NOMO-1 treated with DMSO at 0.1 percent for 48 hours (cell line): ENCODE data around the gene NKPD1.

Experiments used
- DNase-seq: peaks from one replicate; lab custom pipeline; 2025; ENCODE audit not compliant: unreplicated experiment; lab: John Stamatoyannopoulos, UW

Gene NKPD1

DNA sequence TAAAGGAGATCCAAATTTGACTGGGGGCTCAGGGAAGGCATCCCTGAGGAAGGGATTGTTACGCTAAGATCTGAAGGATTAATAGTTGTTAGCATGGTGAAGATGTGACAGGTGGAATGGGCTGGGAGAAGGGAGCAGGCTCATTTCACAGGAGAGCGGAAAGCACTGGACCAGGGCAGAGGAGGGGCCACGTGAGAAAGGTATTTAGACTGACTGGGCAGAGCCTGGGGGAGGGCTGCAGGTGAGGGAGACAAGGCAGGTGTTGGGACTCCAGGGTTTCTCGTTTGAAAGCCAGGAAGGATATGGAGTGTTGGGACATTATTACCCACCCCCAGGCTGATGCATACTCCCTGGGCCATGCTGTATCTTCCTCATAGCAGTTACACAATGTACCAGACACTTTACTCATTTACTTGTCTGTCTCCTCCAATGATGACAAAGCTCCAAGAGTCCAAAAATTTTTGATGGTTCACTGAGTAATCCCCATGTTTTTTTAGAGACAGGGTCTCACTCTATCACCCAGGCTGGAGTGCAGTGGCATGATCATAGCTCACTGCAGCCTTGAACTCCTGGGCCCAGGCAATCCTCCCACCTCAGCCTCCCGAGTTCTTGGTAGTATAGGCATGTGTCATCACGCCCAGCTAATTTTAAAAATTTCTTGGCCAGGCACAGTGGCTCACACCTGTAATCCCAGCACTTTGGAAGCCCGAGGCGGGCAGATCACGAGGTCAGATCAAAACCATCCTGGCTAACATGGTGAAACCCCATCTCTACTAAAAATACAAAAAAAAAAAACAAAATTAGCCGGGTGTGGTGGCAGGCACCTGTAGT, 14.9 kb upstream of the NKPD1 start:
- no peak for DNase-seq

DNA sequence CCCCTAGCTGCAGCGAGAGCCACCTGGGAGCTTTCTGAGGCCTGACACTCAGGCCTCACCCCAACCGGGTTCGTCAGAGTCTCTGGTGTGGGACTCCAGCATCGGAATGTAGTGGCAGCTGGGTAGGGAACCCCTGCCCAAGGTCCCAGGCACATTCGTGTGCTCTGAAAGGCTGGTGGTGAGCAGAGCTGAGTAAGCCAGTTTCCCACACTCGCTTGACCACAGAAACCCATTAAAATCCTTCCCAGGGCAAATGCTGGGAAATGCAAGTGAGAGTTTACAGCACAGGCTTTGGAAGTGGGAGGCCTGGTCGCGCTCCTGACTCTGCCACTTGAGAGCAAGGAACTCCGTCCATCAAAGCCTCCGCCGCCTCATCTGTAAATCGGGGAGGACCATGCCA, 13.0 kb upstream of the NKPD1 start:
- DNase-seq: no peak

DNA sequence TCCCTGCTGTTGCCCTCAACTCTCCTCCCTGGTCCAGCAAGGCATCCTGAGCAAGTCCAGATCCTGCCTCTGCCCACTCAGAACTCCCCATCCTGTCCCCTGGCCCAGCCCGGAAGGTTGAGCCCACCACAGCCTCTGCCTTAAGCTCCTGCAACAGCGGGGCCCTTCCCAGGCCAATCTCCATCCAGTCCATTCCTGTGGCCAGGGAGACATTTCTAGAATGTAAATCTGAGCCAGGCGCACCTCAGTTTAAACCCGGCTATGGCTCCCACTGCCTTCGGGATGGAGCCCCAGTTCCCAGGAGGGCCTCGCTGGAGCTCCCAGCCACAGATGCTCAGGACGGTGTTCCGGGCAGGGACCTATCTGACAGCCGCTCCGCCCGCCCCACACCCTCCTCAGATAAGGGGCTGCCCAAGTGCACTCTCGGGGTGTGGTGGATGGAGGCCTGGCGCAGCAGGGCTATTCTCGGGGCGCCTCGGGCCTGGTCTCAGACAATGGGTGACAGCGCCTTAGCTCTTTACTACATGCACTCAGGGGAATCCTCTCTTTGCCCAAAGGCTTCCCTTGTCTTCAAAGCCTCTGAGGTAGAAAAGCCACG, 11.9 kb upstream of the NKPD1 start:
- no peak for DNase-seq

DNA sequence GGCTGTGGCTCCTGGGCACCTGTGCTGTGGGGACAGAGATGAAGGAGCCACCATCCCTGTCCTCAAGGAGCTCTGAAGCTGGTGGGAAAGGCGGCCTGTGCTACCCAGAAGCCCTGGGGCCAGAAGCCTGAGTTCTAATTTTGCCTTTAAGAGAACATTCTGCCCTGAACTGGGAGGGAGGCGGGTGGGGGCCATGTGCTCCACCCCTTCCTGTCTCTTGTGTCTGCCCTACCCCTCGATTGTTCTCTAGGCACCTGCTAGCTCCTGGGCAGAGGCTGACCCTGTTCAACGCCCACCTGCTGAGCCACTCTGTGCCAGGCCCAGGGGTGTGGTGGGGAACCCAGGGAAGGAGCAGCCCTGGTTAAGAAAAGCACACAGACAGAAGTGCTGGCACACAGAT, 11.4 kb upstream of the NKPD1 start:
- DNase-seq: no peak

DNA sequence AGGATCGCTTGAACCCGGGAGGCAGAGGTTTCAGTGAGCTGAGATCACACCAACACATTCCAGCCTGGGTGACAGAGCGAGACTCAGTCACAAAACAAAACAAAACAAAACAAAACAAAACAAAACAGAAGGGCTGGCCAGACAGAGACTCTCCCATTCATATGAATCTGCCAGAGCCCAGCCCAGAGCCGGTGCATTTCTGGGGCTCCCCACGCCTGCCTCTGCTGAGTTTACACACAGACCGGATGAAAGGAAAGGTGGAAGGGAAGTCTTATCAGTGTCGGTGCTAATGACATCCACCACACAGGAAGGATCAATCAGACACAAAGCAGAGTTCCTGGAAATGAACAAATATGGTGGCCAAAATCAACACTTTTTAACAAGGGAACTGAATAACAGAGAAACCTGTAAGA, 10.4 kb upstream of the NKPD1 start:
- no peak for DNase-seq

DNA sequence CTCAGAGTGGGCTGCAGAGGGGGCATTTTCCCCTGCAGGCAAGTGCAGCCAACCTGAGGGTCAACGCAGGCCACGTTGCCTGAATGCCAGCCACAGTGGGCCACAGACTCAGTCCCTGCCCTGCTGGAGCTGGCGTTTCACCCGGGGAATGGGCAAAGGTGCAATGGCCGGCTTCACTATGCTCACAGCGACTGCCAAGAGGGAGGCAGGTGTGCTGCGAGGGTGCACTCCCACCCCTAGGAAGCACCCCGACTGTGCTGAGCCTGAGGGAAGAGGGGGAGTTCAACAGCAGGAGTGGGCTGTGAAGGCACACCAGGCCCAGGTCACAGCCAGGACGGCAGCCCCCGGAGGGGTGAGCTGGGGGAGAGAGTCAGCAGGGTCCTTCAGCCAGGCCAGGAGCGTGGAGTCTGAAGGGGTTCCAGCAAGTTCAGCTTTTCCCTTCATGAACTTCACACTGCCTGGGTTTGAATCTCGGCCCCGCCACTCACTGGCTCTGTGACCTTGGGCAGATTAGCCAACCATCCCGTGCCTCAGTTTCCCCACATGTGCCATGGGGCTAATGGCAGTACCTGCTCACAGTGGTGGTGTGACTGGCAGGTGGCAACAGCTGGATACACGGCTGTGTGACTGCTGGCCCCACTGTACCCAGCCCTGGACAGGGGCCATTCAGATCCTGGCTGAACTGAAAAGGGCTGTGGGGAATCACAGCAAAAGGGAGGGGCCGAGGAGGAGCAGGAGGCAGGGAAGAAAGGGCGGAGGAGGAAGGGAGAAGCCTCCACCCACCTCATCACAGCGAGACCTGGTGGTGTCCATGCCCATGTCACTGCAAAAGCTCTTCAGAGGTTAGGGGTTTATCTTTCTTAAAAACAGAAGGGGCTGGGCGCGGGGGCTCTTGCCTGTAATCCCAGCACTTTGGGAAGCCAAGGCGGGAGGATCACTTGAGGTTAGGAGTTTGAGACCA, 9.6 kb upstream of the NKPD1 start:
- DNase-seq: no peak

DNA sequence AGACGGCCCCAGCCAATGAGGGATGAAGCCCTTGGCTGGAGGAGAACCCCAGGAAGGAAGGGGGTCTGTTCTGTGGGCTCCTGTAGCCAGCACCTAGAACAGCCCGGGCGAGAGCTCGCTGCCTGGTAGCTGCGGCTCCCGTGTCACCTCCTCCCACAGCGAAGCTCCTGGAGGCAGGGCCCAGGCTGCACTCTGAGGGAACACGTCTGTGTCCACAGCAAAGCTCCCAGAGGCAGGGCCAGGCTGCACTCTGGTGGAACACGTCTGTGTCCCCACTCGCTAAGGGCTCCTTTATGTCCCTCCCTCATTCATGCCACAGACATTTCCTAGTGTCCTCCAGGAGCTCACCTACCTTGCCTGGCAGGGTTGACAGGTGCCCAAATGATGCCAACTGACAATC, 8.8 kb upstream of the NKPD1 start:
- no peak for DNase-seq

DNA sequence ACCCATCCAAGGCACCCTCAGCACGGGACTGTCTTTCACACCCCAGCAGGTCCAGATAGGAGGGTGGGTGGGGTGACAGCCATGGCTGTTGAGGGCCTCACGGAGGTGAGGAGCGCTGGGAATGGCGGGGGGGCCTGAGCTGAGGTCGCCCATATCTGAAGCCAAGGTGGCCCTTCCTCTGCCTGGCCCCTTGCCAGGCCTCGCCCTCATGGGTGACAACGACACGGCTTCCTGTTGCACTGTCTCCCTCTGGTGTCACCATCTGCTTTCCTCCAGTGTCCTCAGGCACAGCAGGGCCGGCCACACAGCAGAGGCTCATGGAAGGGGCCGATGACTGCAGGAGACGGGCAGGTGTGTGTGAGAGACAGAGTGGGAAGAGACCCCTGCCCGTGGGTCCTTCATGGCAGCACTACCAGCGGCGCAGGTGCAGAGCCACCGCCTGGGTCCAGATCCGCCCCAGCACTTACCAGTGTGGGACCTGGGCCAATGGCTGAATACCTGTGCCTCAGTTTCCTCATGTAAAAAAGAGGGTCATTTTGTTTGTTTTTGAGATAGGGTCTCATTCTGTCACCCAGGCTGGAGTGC, 8.1 kb upstream of the NKPD1 start:
- DNase-seq: no peak

DNA sequence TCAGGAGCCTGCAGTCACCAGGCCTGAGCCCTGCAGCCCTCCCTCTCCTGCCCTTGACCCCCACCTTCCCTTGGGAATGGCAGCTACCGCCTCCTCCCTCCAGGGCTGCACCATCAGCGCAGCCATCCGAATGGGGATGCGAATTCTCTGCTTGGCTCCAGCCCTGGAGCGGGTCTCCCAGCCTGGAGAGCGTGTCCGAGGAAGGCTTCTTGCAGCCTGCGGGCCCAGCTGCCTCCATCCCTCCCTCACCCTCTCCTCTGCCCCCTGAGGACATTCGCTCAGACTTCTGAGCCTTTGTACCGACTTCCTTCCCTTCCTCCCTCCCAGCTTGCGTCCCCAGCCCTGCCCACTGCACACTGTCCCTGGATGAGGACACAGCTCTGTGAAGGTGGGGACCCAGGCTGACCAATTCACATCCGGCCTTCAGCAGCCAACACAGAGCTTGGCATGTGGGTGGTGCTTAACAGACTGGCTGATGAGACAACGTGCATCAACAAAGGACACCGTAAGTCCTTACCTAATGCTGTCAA, 6.0 kb upstream of the NKPD1 start:
- DNase-seq: no peak

DNA sequence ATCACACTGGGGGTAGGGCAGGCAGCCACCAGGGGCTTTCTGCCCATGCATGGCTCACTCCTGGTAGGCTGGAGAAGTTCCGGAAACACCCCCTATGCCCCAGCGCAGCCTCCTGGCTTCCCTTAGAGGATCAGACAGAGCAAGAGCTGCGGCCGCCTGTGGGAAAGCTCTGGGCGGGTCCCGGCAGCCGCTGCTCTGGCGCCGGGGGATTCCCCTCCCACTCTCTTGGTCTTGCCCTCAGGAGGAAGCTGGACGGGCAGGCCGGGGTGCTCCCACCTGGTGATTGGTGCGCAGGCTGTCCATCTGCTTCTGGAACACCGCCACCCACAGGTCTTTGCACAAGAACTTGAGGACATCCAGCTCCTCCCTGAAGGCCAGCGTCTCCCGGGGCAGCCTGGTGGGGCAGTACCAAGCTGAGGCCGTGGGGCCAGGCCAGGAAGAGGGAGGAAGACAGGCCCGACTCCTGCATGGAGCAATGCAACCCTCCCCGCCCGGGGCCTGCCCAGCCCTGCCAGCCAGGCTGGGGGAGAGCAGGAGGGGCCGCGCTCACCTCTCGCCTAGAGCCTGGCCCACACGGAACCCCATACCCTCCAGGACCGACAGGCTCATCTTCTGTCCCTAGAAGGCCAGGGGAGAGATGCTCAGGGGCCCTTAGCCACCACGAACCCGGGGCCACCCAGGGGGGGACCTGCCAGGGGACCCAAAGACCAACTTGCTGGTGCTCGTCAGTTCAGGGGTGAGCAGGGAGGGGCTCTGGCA, 4.0 kb upstream of the NKPD1 start:
- peak; percentile 51 for DNase-seq

DNA sequence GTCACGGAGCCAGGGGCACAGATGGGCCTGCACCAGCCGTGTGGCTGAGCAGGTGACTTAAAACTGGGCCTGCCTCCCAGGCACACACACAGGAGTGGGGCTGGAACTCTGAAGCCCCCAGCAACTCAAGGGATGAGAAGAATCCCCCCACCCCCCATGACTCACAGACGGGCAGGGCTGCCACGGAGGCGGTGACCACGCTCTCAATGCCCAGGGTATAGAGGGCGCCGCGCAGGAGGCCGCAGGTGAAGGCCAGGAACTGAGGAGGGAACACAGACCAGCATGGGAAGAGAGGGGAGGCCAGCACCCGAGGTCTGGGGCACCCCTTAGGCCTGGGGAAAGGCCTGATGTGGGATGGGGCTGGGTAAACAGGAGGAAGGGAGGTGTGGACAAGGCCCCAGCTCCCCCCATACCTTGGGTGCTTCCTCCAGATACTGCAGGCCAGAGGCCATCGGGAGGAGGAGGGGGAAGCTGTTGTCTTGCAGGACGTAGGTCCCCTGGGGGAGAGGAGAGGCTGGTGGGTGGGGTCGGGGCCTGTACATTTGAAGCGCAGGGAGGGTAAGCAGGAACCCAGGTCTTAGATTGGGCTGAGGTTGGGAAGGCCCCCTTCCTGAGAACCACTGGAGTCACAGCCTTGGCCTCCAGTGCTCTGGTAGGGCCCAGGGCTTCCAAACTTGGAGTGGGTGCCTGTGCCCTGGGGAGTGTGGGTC, 3.1 kb upstream of the NKPD1 start:
- no peak for DNase-seq

DNA sequence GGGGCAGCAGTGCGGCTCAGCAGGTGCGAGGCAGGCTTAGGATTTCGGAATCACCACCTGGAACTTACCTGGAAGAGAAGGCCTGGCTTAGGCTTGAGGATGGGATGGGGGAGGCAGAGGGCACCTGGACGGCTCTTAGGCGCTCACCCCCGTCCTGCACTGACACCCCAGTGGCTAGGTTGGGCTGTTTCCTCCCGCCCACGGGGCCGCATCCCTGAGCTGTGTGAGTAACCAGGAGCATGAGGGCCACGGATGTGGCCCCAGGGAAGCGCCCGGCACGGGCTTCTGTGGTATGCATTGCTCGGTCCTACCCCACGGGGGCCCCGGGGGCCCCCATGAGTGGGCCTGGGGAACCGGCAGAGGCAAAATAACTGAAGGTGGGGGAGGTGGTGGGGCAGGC, 2.4 kb upstream of the NKPD1 start:
- DNase-seq: no peak

DNA sequence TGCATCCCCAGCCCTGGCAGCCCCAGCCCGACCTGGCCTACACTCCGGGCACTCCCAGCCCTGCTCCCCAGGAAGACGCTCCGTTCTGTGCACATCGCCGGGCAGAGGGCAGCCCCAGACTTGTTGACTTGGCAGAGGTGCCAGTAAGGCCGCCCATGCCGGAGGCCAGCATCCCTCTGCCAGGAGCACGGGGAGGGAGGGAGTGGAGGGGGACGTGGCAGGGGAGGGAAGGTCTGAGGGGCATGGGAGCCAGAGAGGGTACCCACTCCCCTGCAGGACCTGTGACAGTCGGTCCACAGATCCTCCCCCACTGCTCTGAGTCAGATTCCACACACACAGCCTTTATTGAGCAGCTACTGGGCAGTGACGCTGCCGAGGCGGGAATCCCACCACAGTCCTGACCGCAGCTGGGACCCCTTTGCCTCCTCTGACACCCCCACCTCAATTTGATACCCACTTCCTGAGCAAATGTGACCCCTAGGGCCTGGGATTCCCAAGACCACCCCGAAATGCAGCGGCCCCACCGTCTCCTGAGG, 1.9 kb upstream of the NKPD1 start:
- DNase-seq: peak; percentile 54

DNA sequence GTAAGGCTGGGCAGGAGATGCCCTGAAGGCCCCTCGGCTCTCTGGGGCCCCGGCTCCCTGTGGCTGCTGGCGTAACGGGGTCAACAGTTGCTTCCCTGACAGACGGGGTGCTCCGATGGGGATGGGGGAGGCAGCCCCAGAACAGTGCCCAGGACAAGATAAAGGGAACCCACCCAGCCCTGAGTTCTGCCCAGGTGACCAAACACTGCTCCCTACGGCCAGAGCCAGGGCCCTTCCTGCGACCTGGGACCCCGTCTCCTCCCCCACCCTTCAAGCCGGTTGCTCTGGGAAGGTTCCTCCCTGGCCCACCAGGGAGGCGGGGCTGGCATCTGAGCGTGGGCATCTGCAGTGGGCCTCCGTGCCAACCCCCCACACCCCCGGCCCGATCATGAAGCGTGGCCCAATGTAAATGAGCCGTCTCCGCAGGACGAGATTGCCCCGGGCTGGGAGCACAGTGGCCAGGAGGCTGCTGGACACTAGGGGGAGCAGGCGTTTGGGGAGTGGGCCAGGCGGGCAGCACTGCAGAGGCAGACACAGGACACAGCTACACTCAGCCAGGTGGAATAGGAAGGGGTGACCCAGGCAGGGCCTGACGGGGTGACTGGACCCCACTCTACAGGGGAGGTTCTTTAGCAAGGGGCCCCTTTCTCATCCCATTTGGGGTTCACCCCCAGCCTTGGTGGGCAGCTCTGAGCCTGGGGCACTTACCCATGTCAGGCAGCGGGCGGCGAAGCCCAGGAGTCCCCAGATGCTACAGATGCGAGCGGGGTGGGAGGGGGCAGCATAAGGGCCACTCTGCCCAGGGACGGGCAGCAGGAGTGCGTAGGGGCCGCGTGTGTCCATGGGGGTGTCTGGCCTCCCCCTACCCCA, 1.2 kb upstream of the NKPD1 start:
- no peak for DNase-seq

DNA sequence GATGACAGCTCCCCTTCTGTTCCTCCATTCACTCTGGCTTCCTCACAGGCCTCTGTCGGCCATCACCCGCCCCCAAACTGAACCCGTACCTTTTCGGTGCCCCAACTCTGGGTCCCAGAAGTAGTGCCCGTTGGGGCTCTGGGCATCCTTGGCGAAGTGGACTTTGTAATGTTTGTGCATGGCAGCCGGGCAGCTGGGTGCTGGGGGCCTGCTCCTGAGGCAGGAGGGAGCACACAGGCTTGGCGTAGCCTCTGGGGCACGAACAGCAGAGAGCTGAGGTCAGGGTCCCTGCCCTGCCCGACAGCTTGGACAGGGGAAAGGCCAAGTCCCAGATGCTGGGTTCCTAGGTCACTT, 834 bp downstream of the NKPD1 start:
- DNase-seq: no peak

DNA sequence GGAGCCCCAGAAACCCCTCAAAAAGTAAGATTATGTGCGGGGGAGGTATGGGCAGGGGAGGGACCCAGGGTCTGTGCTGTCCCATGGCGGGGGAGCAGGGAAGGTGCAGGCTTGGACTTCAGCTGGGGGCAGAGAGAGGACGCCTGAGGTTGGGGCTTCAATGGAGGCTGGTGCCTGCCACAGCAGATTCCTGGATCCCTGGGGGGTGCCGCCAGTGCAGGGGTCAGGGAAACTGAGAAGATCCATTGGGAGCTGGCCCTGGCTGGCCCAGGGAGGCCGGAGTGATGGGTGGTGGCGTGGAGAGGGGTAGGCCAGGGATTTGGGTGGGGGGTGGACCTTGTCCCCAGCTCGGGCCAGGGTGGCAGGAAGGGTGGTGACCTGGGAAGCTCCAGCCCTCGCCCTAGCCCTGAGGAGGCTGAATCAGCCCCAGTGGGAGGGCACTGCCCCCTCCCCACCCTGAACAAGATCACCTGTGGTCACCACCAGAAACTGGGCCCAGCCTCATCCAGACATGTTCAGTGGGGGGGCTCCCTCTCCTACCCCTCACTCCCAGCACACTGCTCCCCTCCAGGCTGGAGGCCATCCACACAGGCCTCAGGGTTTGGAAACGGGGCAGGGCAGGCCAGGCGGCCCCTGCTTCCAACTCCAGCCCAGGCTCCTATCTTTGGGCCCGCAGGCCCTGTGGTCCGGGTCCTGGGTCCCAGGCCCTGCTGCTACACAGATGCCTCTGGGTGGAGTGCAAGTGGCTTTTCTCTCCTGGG, 1.4 kb downstream of the NKPD1 start:
- DNase-seq: no peak

DNA sequence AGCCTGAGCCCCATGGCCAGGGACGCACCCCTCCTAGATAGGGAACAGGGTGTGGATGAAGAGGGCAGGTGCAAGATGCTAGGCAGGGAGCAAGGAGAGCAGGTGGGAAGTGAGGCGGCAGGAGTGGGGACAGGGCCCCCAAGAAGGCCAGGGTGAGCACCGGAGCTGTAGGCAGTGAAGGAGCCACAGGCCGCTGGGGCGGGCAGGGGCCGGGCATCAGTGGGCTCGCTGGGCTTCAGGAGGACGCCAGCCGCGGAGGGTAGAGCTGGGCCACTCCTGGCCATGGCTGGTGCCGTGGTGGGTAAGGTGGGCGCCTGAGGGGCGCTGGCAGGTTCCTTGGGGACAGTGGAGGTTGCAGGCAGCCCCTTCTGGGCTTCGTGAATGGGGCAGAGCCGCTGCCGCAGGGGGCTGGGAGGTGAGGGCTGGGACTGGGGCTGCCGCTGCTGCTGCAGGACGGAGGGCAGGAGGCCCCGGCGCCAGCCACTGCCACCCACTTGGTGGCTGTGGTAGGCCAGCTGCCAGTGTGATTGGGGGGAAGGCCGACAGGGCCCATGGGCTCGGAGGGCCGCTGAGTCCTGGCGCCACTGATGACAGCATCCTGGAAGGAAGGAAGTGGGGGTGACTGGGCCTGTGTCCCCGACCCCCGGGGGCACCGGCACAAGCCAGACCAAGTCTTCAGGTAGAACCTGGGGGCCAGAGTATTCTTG, 2.1 kb downstream of the NKPD1 start:
- DNase-seq: no peak
